Gastrocnemius medialis (tissue), 4 donors: ENCODE measurements around the gene LACRT. TPM values are rescaled to one million over a fixed set of nuclear protein-coding genes. Genes with fewer than 3 reads are reported as not detected.

ENCODE experiments used
- ATAC-seq, 2 donors: fragments of 150-250 bp; one replicate each; pipeline ENCODE4 v1.9.1; 2016
- DNase-seq, 2 donors: peaks; one replicate each; pipeline ENCODE4 v3.0.0-alpha.2; 2019
- H3K27ac ChIP-seq, 4 donors: fragments of 200-600 bp; sonication (generic); 1 replicate in 1 of 4; 2 replicates in 3 of 4; pipeline ENCODE4 v1.5.1; 2016 to 2018; ENCODE audit warnings: mild to moderate bottlenecking in 2 of 4, moderate library complexity in 1 of 4
- H3K27me3 ChIP-seq, 3 donors: fragments of 200-600 bp; sonication (generic) in 2 of 3; 1 replicate in 1 of 3; 2 replicates in 2 of 3; pipeline versions ENCODE4 v1.5.1 to v1.6.0; 2016 to 2019; ENCODE audit warnings: mild to moderate bottlenecking in 1 of 3, moderate library complexity in 1 of 3
- H3K36me3 ChIP-seq, 2 donors: fragments of 200-600 bp; sonication (generic) in 1 of 2; one replicate each; pipeline ENCODE4 v1.5.1; 2017 to 2018
- H3K4me1 ChIP-seq, 2 donors: fragments of 200-600 bp; sonication (generic) in 1 of 2; one replicate each; pipeline ENCODE4 v1.5.1; 2016 to 2017; ENCODE audit warnings: mild to moderate bottlenecking in 2 of 2
- H3K4me3 ChIP-seq, 4 donors: fragments of 200-600 bp; sonication (generic) in 3 of 4; 1 replicate in 1 of 4; 2 replicates in 3 of 4; pipeline ENCODE4 v1.5.1; 2016 to 2019; ENCODE audit warnings: mild to moderate bottlenecking in 2 of 4
- H3K9me3 ChIP-seq, 3 donors: fragments of 200-600 bp; sonication (generic) in 2 of 3; 1 replicate in 1 of 3; 2 replicates in 2 of 3; pipeline ENCODE4 v1.5.1; 2016 to 2019
- CTCF ChIP-seq, 5 experiments: fragments of 450-650 bp in 3 of 5; fragments of 200-600 bp in 2 of 5; sonication (generic) in 2 of 5; IDR thresholded peaks in 4 of 5; conservative IDR thresholded peaks in 1 of 5; 1 replicate in 4 of 5; 2 replicates in 1 of 5; pipeline ENCODE4 v1.5.1; 2016 to 2019; ENCODE audit warnings: antibody characterized with exemption in 5 of 5, mild to moderate bottlenecking in 3 of 5, moderate library complexity in 3 of 5
- POLR2A ChIP-seq, 2 donors: fragments of 450-650 bp; IDR thresholded peaks; one replicate each; pipeline ENCODE4 v1.6.1; 2017; ENCODE audit warnings: antibody characterized with exemption in 2 of 2, mild to moderate bottlenecking in 2 of 2, moderate library complexity in 2 of 2
- in situ Hi-C, 4 donors: fragments of 200-750 bp; cut with MboI; loops; one replicate each; pipeline versions ENCODE4 v1.15.0 to v1.8.0; 2017; ENCODE audit warnings: low sequenced_read_pairs in 4 of 4
- intact Hi-C: fragments of 100-400 bp; cut with DNase I; formaldehyde crosslinking; loops from one replicate; pipeline ENCODE4 v1.15.1; 2023; ENCODE audit warnings: low total_unique reads
- total RNA-seq, 4 donors: library from RNA; depleted of rRNA; stranded (reverse); fragments of >200 nt; gene quantifications; one replicate each; pipeline versions ENCODE4 v1.1.0 to v1.2.3, GENCODE V29; 2016

Gene LACRT
- total RNA-seq, 4 donors from 2014 or later = not detected

GRCh38 chr12:54589964-54590363 lies 44.7 kb downstream of the LACRT start:
- TF ChIP-seq CTCF (IDR thresholded peaks at IDR 0.05 in 4 of 5, conservative IDR thresholded peaks at IDR 0.05 in 1 of 5) = no peak
- TF ChIP-seq POLR2A (IDR thresholded peaks at IDR 0.05) = no peak
- H3K27ac ChIP-seq = peak overlapping the region; percentile 88 to 95 (median 92)
- ATAC-seq = no peak
- H3K9me3 ChIP-seq = no peaks in the 10 kb centered on the region
- intact Hi-C loops (no loop called here), in situ Hi-C loops (loop anchor here in 3 of 4 donors (10.0 to 25.0 kb wide), 2 partner anchors 365 to 372 kb away; no protein-coding TSS in a partner anchor)
- H3K4me1 ChIP-seq = peaks cover 19 to 45% of the 10 kb centered on the region in 2 donors
- no peak overlapping the region for H3K4me3 ChIP-seq
- DNase-seq = no peak
- no peaks in the 10 kb centered on the region for H3K36me3 ChIP-seq
- no peaks in the 10 kb centered on the region for H3K27me3 ChIP-seq

- H3K36me3 ChIP-seq = peaks cover 0 to 3% of the 10 kb centered on the region in 2 donors
- ATAC-seq = no peak
- peak overlapping the region; percentile 72 to 83 (median 76) for H3K4me3 ChIP-seq
- in situ Hi-C loops (loop anchor here in 2 of 4 donors (25.0 kb wide), 1 partner anchor 373 kb away; no protein-coding TSS in a partner anchor), intact Hi-C loops (no loop called here)
- H3K9me3 ChIP-seq = no peaks in the 10 kb centered on the region
- H3K27me3 ChIP-seq = no peaks in the 10 kb centered on the region
- DNase-seq = no peak
- TF ChIP-seq CTCF (IDR thresholded peaks at IDR 0.05 in 4 of 5, conservative IDR thresholded peaks at IDR 0.05 in 1 of 5) (no peak), POLR2A (IDR thresholded peaks at IDR 0.05) (no peak)
- H3K27ac ChIP-seq = peak overlapping the region; percentile 88 to 95 (median 92)
- peaks cover 19 to 49% of the 10 kb centered on the region in 2 donors for H3K4me1 ChIP-seq
Observed at GRCh38 chr12:54588890-54589267, 45.8 kb downstream of the LACRT start.

- intact Hi-C loops = no loop called here
- no peaks in the 10 kb centered on the region for H3K27me3 ChIP-seq
- peaks cover 19 to 49% of the 10 kb centered on the region in 2 donors for H3K4me1 ChIP-seq
- in situ Hi-C loops = loop anchor here in 2 of 4 donors (25.0 kb wide), 1 partner anchor 374 kb away; no protein-coding TSS in a partner anchor
- DNase-seq (peak in 1 of 2 donors; percentile 45), ATAC-seq (peak; percentile 57 to 63)
- TF ChIP-seq POLR2A (IDR thresholded peaks at IDR 0.05) (peak; percentile 80 to 86), CTCF (IDR thresholded peaks at IDR 0.05 in 4 of 5, conservative IDR thresholded peaks at IDR 0.05 in 1 of 5) (no peak)
- H3K36me3 ChIP-seq = peaks cover 0 to 8% of the 10 kb centered on the region in 2 donors
- H3K9me3 ChIP-seq = no peaks in the 10 kb centered on the region
- H3K27ac ChIP-seq = peak within 1 kb of the TSS; percentile 88 to 95 (median 92)
- H3K4me3 ChIP-seq = peak within 1 kb of the TSS; percentile 72 to 83 (median 76)
Observed at GRCh38 chr12:54588110-54588889, 46.4 kb downstream of the LACRT start, which contains the start of gene PPP1R1A. PPP1R1A (minus strand) TSS chr12:54588659; CDS start chr12:54588488, 171 bp downstream.

DNA sequence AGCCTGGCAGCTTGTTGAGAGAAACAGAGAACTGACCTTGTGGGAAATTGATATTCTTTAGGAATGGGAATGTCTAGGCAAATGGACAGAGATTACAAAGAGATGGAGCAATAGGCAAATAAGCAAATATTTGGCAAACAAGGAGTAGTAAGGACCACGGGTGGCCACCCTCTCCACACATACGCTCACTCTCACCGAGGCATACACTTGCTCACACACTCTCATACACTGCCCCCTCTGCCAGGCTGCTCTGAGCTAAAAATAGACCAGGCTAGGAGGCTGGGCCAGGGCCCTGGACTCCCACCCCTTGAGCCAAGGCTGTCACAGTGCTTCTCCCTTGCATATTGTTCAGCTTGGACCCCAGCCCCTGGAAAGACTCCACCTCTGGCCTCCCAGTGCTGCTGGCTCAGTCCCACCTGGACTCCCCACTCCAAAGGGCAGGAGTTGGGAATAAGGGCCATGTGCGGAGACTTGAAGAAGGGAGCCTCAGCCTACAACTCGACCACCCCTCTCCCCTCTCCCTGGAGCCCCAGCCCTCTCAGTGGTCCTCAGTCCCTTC lies 47.3 kb downstream of the LACRT start:
- Histone ChIP-seq H3K9me3 (no peaks in the 10 kb centered on the region), H3K36me3 (peaks cover 0 to 8% of the 10 kb centered on the region in 2 donors), H3K4me3 (peak overlapping the region; percentile 72 to 83 (median 76)), H3K27me3 (no peaks in the 10 kb centered on the region), H3K27ac (peak overlapping the region; percentile 88 to 95 (median 92)), H3K4me1 (peaks cover 19 to 49% of the 10 kb centered on the region in 2 donors)
- peak; percentile 12 to 39 for TF ChIP-seq POLR2A (IDR thresholded peaks at IDR 0.05)
- no peak for TF ChIP-seq CTCF (IDR thresholded peaks at IDR 0.05 in 4 of 5, conservative IDR thresholded peaks at IDR 0.05 in 1 of 5)
- intact Hi-C loops = no loop called here
- ATAC-seq (peak; percentile 82), DNase-seq (peak; percentile 62 to 88)
- in situ Hi-C loops = loop anchor here in 2 of 4 donors (25.0 kb wide), 1 partner anchor 375 kb away; no protein-coding TSS in a partner anchor
